HG03565 (cell line): Measurements from ENCODE around the gene NBPF3.
"Not testable (repeated sequence)": the region's sequence is repeated elsewhere in the genome, so short reads cannot be mapped to it uniquely, and the experiment has no call there.

ENCODE experiments used
- ATAC-seq: cut with Tn5 transposase; IDR thresholded peaks from one replicate; pipeline ENCODE4 v1.9.1; 2021; ENCODE audit warnings: mild to moderate bottlenecking, moderate library complexity; ENCODE audit not compliant: unreplicated experiment

Gene NBPF3

GRCh38 chr1:21439721-21440629, at the start of gene NBPF3:
NBPF3 (plus strand) TSS chr1:21440137; CDS start chr1:21445087, 4,950 bp downstream.
- ATAC-seq = no peak

- ATAC-seq = no peak
Observed at GRCh38 chr1:21391497-21391896, 48.4 kb upstream of the NBPF3 start.

GRCh38 chr1:21392587-21393263, 47.2 kb upstream of the NBPF3 start:
- ATAC-seq = no peak

- no peak for ATAC-seq
Observed at GRCh38 chr1:21396516-21396915, 43.4 kb upstream of the NBPF3 start.

- ATAC-seq = no peak
Observed at GRCh38 chr1:21397813-21398188, 42.1 kb upstream of the NBPF3 start.

- not testable (repeated sequence) for ATAC-seq
Observed at GRCh38 chr1:21401726-21402346, 38.1 kb upstream of the NBPF3 start.

- no peak for ATAC-seq
Observed at GRCh38 chr1:21406659-21407058, 33.3 kb upstream of the NBPF3 start.

- ATAC-seq = not testable (repeated sequence)
Observed at GRCh38 chr1:21409897-21410296, 30.0 kb upstream of the NBPF3 start.

- ATAC-seq = no peak
Observed at GRCh38 chr1:21414015-21414414, 25.9 kb upstream of the NBPF3 start.

GRCh38 chr1:21420378-21420777, 19.6 kb upstream of the NBPF3 start:
- not testable (repeated sequence) for ATAC-seq

GRCh38 chr1:21421307-21421706, 18.6 kb upstream of the NBPF3 start:
- ATAC-seq = not testable (repeated sequence)

- ATAC-seq = not testable (repeated sequence)
Observed at GRCh38 chr1:21427798-21428480, 12.0 kb upstream of the NBPF3 start.

GRCh38 chr1:21428481-21429073, 11.4 kb upstream of the NBPF3 start:
- not testable (repeated sequence) for ATAC-seq

- ATAC-seq = not testable (repeated sequence)
Observed at GRCh38 chr1:21429210-21429609, 10.7 kb upstream of the NBPF3 start.

- not testable (repeated sequence) for ATAC-seq
Observed at GRCh38 chr1:21430875-21431274, 9.1 kb upstream of the NBPF3 start.

- no peak for ATAC-seq
Observed at GRCh38 chr1:21434394-21434793, 5.5 kb upstream of the NBPF3 start.

GRCh38 chr1:21435646-21436487, 4.1 kb upstream of the NBPF3 start:
- no peak for ATAC-seq

- no peak for ATAC-seq
Observed at GRCh38 chr1:21436488-21437340, 3.2 kb upstream of the NBPF3 start.

GRCh38 chr1:21437341-21437640, 2.6 kb upstream of the NBPF3 start:
- ATAC-seq = no peak
